Endothelial cell of umbilical vein (primary cell): ENCODE results near the gene PPBP. TPM values are rescaled to one million over a fixed set of nuclear protein-coding genes. Genes with fewer than 3 reads are reported as not detected.

Experiments used
- BruUV-seq: library from RNA; stranded (reverse); fragments of 400-500 nt; replicated peaks from 2 replicates; lab custom pipeline; 2021; lab: Mats Ljungman, UMichigan
- CTCF ChIA-PET: fragments of 300-600, 350-600 bp; sonication (Branson Sonifier 250); formaldehyde crosslinking; loops from one replicate; lab custom pipeline; 2021; ENCODE audit warnings: antibody characterized with exemption, inconsistent platforms; lab: Charles Lee
- POLR2A ChIA-PET: fragments of 300-600, 350-600 bp; sonication (Branson Sonifier 250); formaldehyde crosslinking; loops from one replicate; lab custom pipeline; 2021; ENCODE audit warnings: antibody characterized with exemption, inconsistent platforms; lab: Charles Lee
- DNase-seq: peaks from one replicate; pipeline ENCODE4 v3.0.0-alpha.2; 2011; ENCODE audit warnings: low read depth, low spot score
- FAIRE-seq: peaks from 2 replicates; lab custom pipeline; 2011; peaks lifted over from hg19 to GRCh38; lab: Jason Lieb, UNC
- H2AFZ ChIP-seq: 2 replicates; pipeline ENCODE4 v1.6.0; 2012; ENCODE audit warnings: low read depth, low read length, control low read depth, inconsistent platforms
- H3K27ac ChIP-seq: 2 replicates; pipeline ENCODE4 v1.5.1; 2011; ENCODE audit warnings: low read depth, mild to moderate bottlenecking, control low read depth, low read length, moderate library complexity; ENCODE audit not compliant: insufficient read depth
- H3K27me3 ChIP-seq, 2 experiments: 2 replicates each; pipeline versions ENCODE4 v1.6.0 to v1.6.1; 2011; ENCODE audit warnings: low read length in 2 of 2, mixed read lengths in 1 of 2; ENCODE audit not compliant: control insufficient read depth in 2 of 2, insufficient read depth in 2 of 2
- H3K36me3 ChIP-seq, 2 experiments: 2 replicates in 1 of 2; 3 replicates in 1 of 2; pipeline ENCODE4 v1.5.1; 2011; ENCODE audit warnings: low read length in 2 of 2, mild to moderate bottlenecking in 1 of 2, moderate library complexity in 1 of 2; ENCODE audit not compliant: control insufficient read depth in 2 of 2, insufficient read depth in 2 of 2; ENCODE audit errors: extremely low read depth in 1 of 2
- H3K4me1 ChIP-seq: 3 replicates; pipeline ENCODE4 v1.5.1; 2011; ENCODE audit warnings: mild to moderate bottlenecking, low read length; ENCODE audit not compliant: control insufficient read depth, insufficient read depth; ENCODE audit errors: extremely low read depth
- H3K4me2 ChIP-seq: 2 replicates; pipeline ENCODE4 v1.6.1; 2011; ENCODE audit warnings: low read length, control low read depth, mixed read lengths; ENCODE audit not compliant: insufficient read depth
- H3K4me3 ChIP-seq, 3 experiments: fragments of 200-600 bp in 1 of 3; sonication (generic), shearing (Covaris generic) in 1 of 3; replicated peaks in 1 of 3; 2 replicates each; pipeline ENCODE4 v1.5.1; 2011 to 2016; ENCODE audit warnings: control low read depth in 3 of 3, low read length in 3 of 3, mild to moderate bottlenecking in 2 of 3, inconsistent platforms in 1 of 3, low read depth in 1 of 3, moderate library complexity in 1 of 3; ENCODE audit not compliant: insufficient read depth in 1 of 3
- H3K79me2 ChIP-seq: 2 replicates; pipeline ENCODE4 v1.6.0; 2012; ENCODE audit warnings: low read length, inconsistent platforms; ENCODE audit not compliant: control insufficient read depth, insufficient read depth
- H3K9ac ChIP-seq: replicated peaks from 2 replicates; pipeline ENCODE3; 2011; ENCODE audit warnings: low read length, control low read depth; ENCODE audit not compliant: insufficient read depth; ENCODE audit errors: extremely low read depth
- H3K9me1 ChIP-seq: replicated peaks from 3 replicates; pipeline ENCODE4 v1.6.0; 2011; ENCODE audit warnings: mild to moderate bottlenecking, low read length; ENCODE audit not compliant: control insufficient read depth, insufficient read depth; ENCODE audit errors: extremely low read depth
- H3K9me3 ChIP-seq: replicated peaks from 2 replicates; pipeline ENCODE4 v1.5.1; 2012; ENCODE audit warnings: low read length, inconsistent platforms; ENCODE audit not compliant: control insufficient read depth, insufficient read depth
- H4K20me1 ChIP-seq: replicated peaks from 2 replicates; pipeline ENCODE3; 2011; ENCODE audit warnings: mild to moderate bottlenecking, low read length; ENCODE audit not compliant: control insufficient read depth, insufficient read depth; ENCODE audit errors: extremely low read depth
- EZH2 ChIP-seq: IDR thresholded peaks from 2 replicates; pipeline ENCODE4 v1.6.1; 2012; ENCODE audit warnings: borderline replicate concordance, low read depth, mild to moderate bottlenecking, moderate library complexity, low read length, inconsistent platforms; ENCODE audit not compliant: severe bottlenecking
- FOS ChIP-seq: IDR thresholded peaks from 2 replicates; pipeline ENCODE4 v1.6.1; 2011; ENCODE audit warnings: mild to moderate bottlenecking, low read length, moderate library complexity, borderline replicate concordance; ENCODE audit not compliant: insufficient read depth
- GATA2 ChIP-seq: IDR thresholded peaks from 2 replicates; pipeline ENCODE4 v1.7.0; 2011; ENCODE audit warnings: low read depth, mild to moderate bottlenecking, moderate library complexity, mixed read lengths, low read length; ENCODE audit not compliant: insufficient read length, insufficient read depth
- JUN ChIP-seq: IDR thresholded peaks from 2 replicates; pipeline ENCODE4 v1.6.1; 2011; ENCODE audit warnings: borderline replicate concordance, low read depth; ENCODE audit not compliant: insufficient read length, insufficient read depth
- MYC ChIP-seq: IDR thresholded peaks from one replicate; pipeline ENCODE4 v1.6.1; 2011; ENCODE audit warnings: mild to moderate bottlenecking, low read depth, low read length
- POLR2A ChIP-seq: IDR thresholded peaks from 2 replicates; pipeline ENCODE4 v1.6.1; 2012; ENCODE audit warnings: low read depth, mild to moderate bottlenecking, control low read depth, low read length
- POLR2AphosphoS5 ChIP-seq: IDR thresholded peaks from 2 replicates; pipeline ENCODE4 v1.6.1; 2012; ENCODE audit warnings: low read depth, mild to moderate bottlenecking, control low read depth, low read length, moderate library complexity; ENCODE audit not compliant: insufficient read depth
- dilution Hi-C: fragments of 300-500 bp; cut with MboI; formaldehyde crosslinking; loops from one replicate; pipeline ENCODE4 v1.15.0; 2019; ENCODE audit warnings: low sequenced_read_pairs; ENCODE audit not compliant: extremely low pct_ligation_motif_present
- intact Hi-C: fragments of 100-400 bp; cut with micrococcal nuclease; formaldehyde crosslinking; loops from one replicate; pipeline ENCODE4 v1.10.0; 2022
- polyA plus RNA-seq, 4 experiments: library from polyadenylated mRNA; depleted of rRNA in 3 of 4; stranded (reverse) in 3 of 4; unstranded in 1 of 4; fragments of >200 nt; gene quantifications; 2 replicates each; pipeline versions ENCODE4 v1.2.1 to v1.2.3, GENCODE V29; 2011 to 2012; ENCODE audit warnings: missing spikeins in 1 of 4
- total RNA-seq: library from RNA; stranded (reverse); gene quantifications from 2 replicates; pipeline ENCODE4 v1.2.3, GENCODE V29; 2021
- TF ChIP-seq, protein P1 (sequence below), 2 donors: IDR thresholded peaks; 1 replicate in 1 of 2; 2 replicates in 1 of 2; pipeline ENCODE4 v1.5.1; 2011; ENCODE audit warnings: low read length in 2 of 2, mild to moderate bottlenecking in 2 of 2, moderate library complexity in 2 of 2, control low read depth in 1 of 2, inconsistent platforms in 1 of 2, low read depth in 1 of 2; ENCODE audit not compliant: insufficient read depth in 1 of 2; ENCODE audit errors: extremely low read depth in 1 of 2
- TF ChIP-seq, protein P2 (sequence below): IDR thresholded peaks from 2 replicates; pipeline ENCODE4 v1.6.1; 2011; ENCODE audit not compliant: insufficient read depth, insufficient read length

Gene PPBP
- total and polyA plus RNA-seq, 2 donors (not counting 3 experiments of a cell fraction or from before 2014, with no cell fraction given): not detected

DNA sequence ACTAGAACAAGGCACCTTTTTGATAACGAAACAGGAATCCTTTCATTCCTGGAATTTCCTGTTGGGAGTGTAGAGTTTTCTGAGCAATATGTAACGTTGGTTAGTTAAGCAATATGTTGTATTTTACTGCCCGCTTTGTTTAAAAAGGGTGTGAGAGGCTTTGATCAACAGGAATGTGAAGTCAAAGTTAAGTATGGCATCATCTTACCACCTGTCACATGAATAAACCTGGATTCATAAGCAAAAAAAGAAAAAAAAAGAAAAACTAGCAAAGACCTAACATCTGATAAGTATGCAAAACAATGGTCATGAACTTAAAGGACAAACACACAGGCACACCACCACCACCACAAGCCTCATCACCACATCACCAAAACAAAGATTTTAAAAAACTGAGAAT is 17.5 kb upstream of the PPBP start:
- ChIA-PET CTCF (no interaction called here), POLR2A (no interaction called here)
- Histone ChIP-seq H3K9me3 (no peaks in the 10 kb centered on the region), H3K4me2 (no peak overlapping the region), H2AFZ (no peak overlapping the region), H3K27me3 (no peaks in the 10 kb centered on the region), H3K4me3 (no peak overlapping the region), H3K79me2 (no peaks in the 10 kb centered on the region), H3K9me1 (peaks cover 2% of the 10 kb centered on the region), H3K36me3 (no peaks in the 10 kb centered on the region), H3K9ac (no peak overlapping the region), H3K4me1 (peaks cover 3% of the 10 kb centered on the region), H3K27ac (no peak overlapping the region), H4K20me1 (no peaks in the 10 kb centered on the region)
- dilution Hi-C loops: no loop called here
- FAIRE-seq (peak; percentile 59), DNase-seq (peak; percentile 25)
- intact Hi-C loops: no loop called here
- TF ChIP-seq JUN (no peak), POLR2A (no peak), EZH2 (no peak), GATA2 (no peak), POLR2AphosphoS5 (no peak), MYC (no peak), FOS (no peak)
- TF ChIP-seq, protein P1, sequence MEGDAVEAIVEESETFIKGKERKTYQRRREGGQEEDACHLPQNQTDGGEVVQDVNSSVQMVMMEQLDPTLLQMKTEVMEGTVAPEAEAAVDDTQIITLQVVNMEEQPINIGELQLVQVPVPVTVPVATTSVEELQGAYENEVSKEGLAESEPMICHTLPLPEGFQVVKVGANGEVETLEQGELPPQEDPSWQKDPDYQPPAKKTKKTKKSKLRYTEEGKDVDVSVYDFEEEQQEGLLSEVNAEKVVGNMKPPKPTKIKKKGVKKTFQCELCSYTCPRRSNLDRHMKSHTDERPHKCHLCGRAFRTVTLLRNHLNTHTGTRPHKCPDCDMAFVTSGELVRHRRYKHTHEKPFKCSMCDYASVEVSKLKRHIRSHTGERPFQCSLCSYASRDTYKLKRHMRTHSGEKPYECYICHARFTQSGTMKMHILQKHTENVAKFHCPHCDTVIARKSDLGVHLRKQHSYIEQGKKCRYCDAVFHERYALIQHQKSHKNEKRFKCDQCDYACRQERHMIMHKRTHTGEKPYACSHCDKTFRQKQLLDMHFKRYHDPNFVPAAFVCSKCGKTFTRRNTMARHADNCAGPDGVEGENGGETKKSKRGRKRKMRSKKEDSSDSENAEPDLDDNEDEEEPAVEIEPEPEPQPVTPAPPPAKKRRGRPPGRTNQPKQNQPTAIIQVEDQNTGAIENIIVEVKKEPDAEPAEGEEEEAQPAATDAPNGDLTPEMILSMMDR (IDR thresholded peaks at IDR 0.05; ENCODE audit: extremely low read depth in 1 of 2, insufficient read depth in 1 of 2, low read depth in 1 of 2, low read length in 2 of 2): no peak
- TF ChIP-seq, protein P2, sequence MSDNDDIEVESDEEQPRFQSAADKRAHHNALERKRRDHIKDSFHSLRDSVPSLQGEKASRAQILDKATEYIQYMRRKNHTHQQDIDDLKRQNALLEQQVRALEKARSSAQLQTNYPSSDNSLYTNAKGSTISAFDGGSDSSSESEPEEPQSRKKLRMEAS: no peak
- no TSS peak for BruUV-seq
